GM12878 (cell line): Measurements from ENCODE around the gene MBNL1. TPM values are rescaled to one million over a fixed set of nuclear protein-coding genes. Genes with fewer than 3 reads are reported as not detected.

ENCODE experiments used
- ATAC-seq: fragments of 200-7000 bp; cut with Tn5 transposase; 3 replicates; pipeline ENCODE4 v1.9.1; 2020; ENCODE audit warnings: mild to moderate bottlenecking, moderate library complexity
- BruUV-seq: library from RNA; stranded (reverse); fragments of 400-500 nt; replicated peaks from 2 replicates; lab custom pipeline; 2021; lab: Mats Ljungman, UMichigan
- CTCF ChIA-PET: fragments of 300-600 bp; sonication (Branson Sonifier 250); formaldehyde crosslinking; extraction: SDS; loops from one replicate; lab custom pipeline; 2021; ENCODE audit warnings: inconsistent platforms; lab: Yijun Ruan, JAX
- POLR2A ChIA-PET: fragments of 350-600 bp; formaldehyde crosslinking; extraction: SDS; loops from one replicate; lab custom pipeline; 2021; ENCODE audit warnings: inconsistent platforms; lab: Charles Lee
- RAD21 ChIA-PET: fragments of 300-600 bp; sonication (Branson Sonifier 250); formaldehyde crosslinking; loops from one replicate; lab custom pipeline; 2023; ENCODE audit warnings: antibody characterized with exemption; ENCODE audit not compliant: unreplicated experiment; lab: Charles Lee
- SMC1A ChIA-PET: fragments of 300-600 bp; sonication (Branson Sonifier 250); formaldehyde crosslinking; loops from one replicate; lab custom pipeline; 2023; ENCODE audit not compliant: unreplicated experiment, uncharacterized antibody; lab: Charles Lee
- DNase-seq: peaks from one replicate; pipeline ENCODE4 v3.0.0-alpha.2; 2011; ENCODE audit warnings: low read depth, low spot score
- FAIRE-seq: peaks from 3 replicates; lab custom pipeline; 2011; peaks lifted over from hg19 to GRCh38; lab: Jason Lieb, UNC
- H2AFZ ChIP-seq: 2 replicates; pipeline ENCODE4 v1.6.0; 2011; ENCODE audit warnings: low read depth, low read length, control low read depth; ENCODE audit not compliant: control insufficient read depth
- H3K27ac ChIP-seq: 2 replicates; pipeline ENCODE4 v1.5.1; 2011; ENCODE audit warnings: control low read depth; ENCODE audit not compliant: control insufficient read depth, insufficient read depth
- H3K27me3 ChIP-seq, 2 experiments: replicated peaks in 1 of 2; 2 replicates each; pipeline versions ENCODE4 v1.6.0 to v1.6.1; 2011; ENCODE audit warnings: low read length in 1 of 2; ENCODE audit not compliant: control insufficient read depth in 2 of 2, insufficient read depth in 2 of 2
- H3K36me3 ChIP-seq, 2 experiments: 2 replicates each; pipeline ENCODE4 v1.5.1; 2011; ENCODE audit warnings: low read length in 1 of 2; ENCODE audit not compliant: control insufficient read depth in 2 of 2, insufficient read depth in 2 of 2
- H3K4me1 ChIP-seq: 2 replicates; pipeline ENCODE4 v1.6.1; 2011; ENCODE audit warnings: mild to moderate bottlenecking, low read length, moderate library complexity, mixed read lengths; ENCODE audit not compliant: control insufficient read depth, insufficient read depth
- H3K4me2 ChIP-seq: 2 replicates; pipeline ENCODE4 v1.6.0; 2011; ENCODE audit warnings: control low read depth; ENCODE audit not compliant: control insufficient read depth, insufficient read depth
- H3K4me3 ChIP-seq: fragments of 200-600 bp; sonication (generic); 2 replicates; pipeline ENCODE4 v1.5.1; 2016
- H3K79me2 ChIP-seq: 2 replicates; pipeline ENCODE4 v1.6.0; 2011; ENCODE audit warnings: low read length; ENCODE audit not compliant: control insufficient read depth, insufficient read depth
- H3K9ac ChIP-seq: 2 replicates; pipeline ENCODE4 v1.8.0; 2011; ENCODE audit warnings: low read length, control low read depth, mixed read lengths; ENCODE audit not compliant: control insufficient read depth, insufficient read depth
- H3K9me3 ChIP-seq: replicated peaks from 3 replicates; pipeline ENCODE4 v1.5.1; 2011; ENCODE audit warnings: mild to moderate bottlenecking, low read length; ENCODE audit not compliant: control insufficient read depth, insufficient read depth
- H4K20me1 ChIP-seq: 2 replicates; pipeline ENCODE4 v1.6.0; 2011; ENCODE audit not compliant: control insufficient read depth, insufficient read depth
- BMI1 ChIP-seq: fragments of 450-650 bp; IDR thresholded peaks from 2 replicates; pipeline ENCODE4 v1.6.1; 2016; ENCODE audit warnings: mild to moderate bottlenecking, moderate library complexity, borderline replicate concordance
- CBX3 ChIP-seq: fragments of 200-600 bp; sonication (generic); IDR thresholded peaks from 2 replicates; pipeline ENCODE4 v1.6.1; 2016; ENCODE audit warnings: low read depth, borderline replicate concordance
- CEBPB ChIP-seq, 2 experiments: fragments of 150-350 bp in 1 of 2; IDR thresholded peaks; 2 replicates each; pipeline ENCODE4 v1.6.1; 2012 to 2014; ENCODE audit warnings: low read depth in 2 of 2, low read length in 2 of 2, borderline replicate concordance in 1 of 2, inconsistent platforms in 1 of 2
- CREM ChIP-seq: IDR thresholded peaks from 2 replicates; pipeline ENCODE4 v1.6.1; 2014; ENCODE audit warnings: antibody characterized with exemption, low read depth
- E2F8 ChIP-seq: fragments of 450-650 bp; IDR thresholded peaks from 2 replicates; pipeline ENCODE4 v1.6.1; 2018; ENCODE audit warnings: mild to moderate bottlenecking, low read depth, moderate library complexity; ENCODE audit not compliant: partially characterized antibody
- ELK1 ChIP-seq: IDR thresholded peaks from 2 replicates; pipeline ENCODE4 v1.6.1; 2012; ENCODE audit warnings: low read depth, low read length, improper control_type of control experiment
- PBX3 ChIP-seq: IDR thresholded peaks from 2 replicates; pipeline ENCODE4 v1.6.1; 2011; ENCODE audit warnings: mild to moderate bottlenecking, low read depth, low read length, moderate library complexity; ENCODE audit not compliant: insufficient replicate concordance
- POU2F2 ChIP-seq: IDR thresholded peaks from 3 replicates; pipeline ENCODE4 v1.6.1; 2011; ENCODE audit warnings: low read depth, mild to moderate bottlenecking, low read length, borderline replicate concordance
- PRDM15 ChIP-seq: fragments of 450-650 bp; formaldehyde crosslinking; IDR thresholded peaks from 2 replicates; pipeline ENCODE4 v1.4.0; 2020; ENCODE audit warnings: mild to moderate bottlenecking, moderate library complexity
- SMC3 ChIP-seq: IDR thresholded peaks from 2 replicates; pipeline ENCODE4 v1.6.1; 2011; ENCODE audit warnings: low read length, improper control_type of control experiment, borderline replicate concordance
- TBL1XR1 ChIP-seq: IDR thresholded peaks from 2 replicates; pipeline ENCODE4 v1.6.1; 2012; ENCODE audit warnings: low read depth, low read length, improper control_type of control experiment
- WRNIP1 ChIP-seq: IDR thresholded peaks from 2 replicates; pipeline ENCODE4 v1.6.1; 2011; ENCODE audit warnings: low read depth, low read length, improper control_type of control experiment, borderline replicate concordance
- ZSCAN29 ChIP-seq: fragments of 450-650 bp; IDR thresholded peaks from 2 replicates; pipeline ENCODE4 v1.6.1; 2017; ENCODE audit warnings: mild to moderate bottlenecking, moderate library complexity
- WGBS: methylation state at CpG from one replicate; pipeline ENCODE4 v1.1.6; 2016; ENCODE audit warnings: low lambda C conversion rate; ENCODE audit not compliant: insufficient replicate concordance, insufficient coverage; ENCODE audit errors: missing lambda C conversion rate; 5-methylcytosine and 5-hydroxymethylcytosine counted together
- in situ Hi-C: fragments of 300-500 bp; cut with MboI; formaldehyde crosslinking; loops from 9 replicates; pipeline ENCODE4 v1.14.3; 2018; ENCODE audit warnings: mixed read lengths
- intact Hi-C: fragments of 100-400 bp; cut with micrococcal nuclease; formaldehyde crosslinking; loops from one replicate; pipeline ENCODE4 v1.14.2; 2022; ENCODE audit not compliant: unreplicated experiment
- polyA plus RNA-seq, 11 experiments: library from polyadenylated mRNA; depleted of rRNA in 4 of 11; unstranded in 6 of 11; stranded (reverse) in 5 of 11; fragments of >200 nt; fragmentation: Nextera tagmentation in 4 of 11; fragmentation: Illumina TruSeq in 1 of 11; extraction: Ambion mirVana in 4 of 11; extraction: Trizol in 1 of 11; gene quantifications; 1 replicate in 1 of 11; 2 replicates in 10 of 11; pipeline versions ENCODE4 v1.2.1 to v1.2.3, GENCODE V29; 2011 to 2016; ENCODE audit warnings: inconsistent platforms in 2 of 11, missing spikeins in 2 of 11, low read depth in 1 of 11
- total RNA-seq, 4 experiments: library from RNA; depleted of rRNA in 3 of 4; stranded (reverse); fragments of >200 nt in 3 of 4; fragmentation: Illumina TruSeq in 1 of 4; extraction: Trizol in 1 of 4; gene quantifications; 2 replicates each; pipeline versions ENCODE4 v1.2.1 to v1.2.3, GENCODE V29; 2013 to 2021

MBNL1 gene
- total and polyA plus RNA-seq, 10 of the 15 experiments (the other 5 are each of a cell fraction or from before 2014, with no cell fraction given), result 59.6 to 337 (median 143) TPM

GRCh38 chr3:152416808-152417580, 148.3 kb downstream of the MBNL1 start:
- Histone ChIP-seq H3K4me3 (no peak overlapping the region), H4K20me1 (no peaks in the 10 kb centered on the region), H3K4me1 (no peaks in the 10 kb centered on the region; the same call in 1 of the 2 replicates), H3K36me3 (peaks cover 14 to 33% of the 10 kb centered on the region in 2 experiments), H3K79me2 (peaks cover 17% of the 10 kb centered on the region)
- ATAC-seq (no peak), FAIRE-seq (no peak)
- POLR2A ChIA-PET, result interaction anchor here (1.4 kb wide), 1 partner anchor 15 kb away, joined by 5 read pairs; no protein-coding TSS in a partner anchor
- intact Hi-C loops, result no loop called here
- CTCF ChIA-PET, result interaction anchor here (1.1 to 1.2 kb wide), 2 partner anchors 10 to 13 kb away, joined by 3 to 4 read pairs; no protein-coding TSS in a partner anchor
- no peak for TF ChIP-seq CEBPB (IDR thresholded peaks at IDR 0.05; ENCODE audit: borderline replicate concordance in 1 of 2, low read depth in 2 of 2, low read length in 2 of 2)
- no peak for TF ChIP-seq POU2F2
- no peak for TF ChIP-seq ELK1
- no peak for TF ChIP-seq CBX3
- no peak for TF ChIP-seq SMC3
- no peak for TF ChIP-seq PBX3
- TF ChIP-seq E2F8, result no peak
- no peak for TF ChIP-seq CREM
- no peak for TF ChIP-seq PRDM15 (CRISPR knock-in tag)
- no peak for TF ChIP-seq TBL1XR1
- TF ChIP-seq ZSCAN29, result no peak
- TF ChIP-seq BMI1, result no peak
- TF ChIP-seq WRNIP1, result no peak
- TF ChIP-seq, all 136 proteins: peak for 0
- H2AFZ ChIP-seq, result no peak overlapping the region
- no peak overlapping the region for H3K9ac ChIP-seq
- no TSS peak for BruUV-seq
- no peak overlapping the region for H3K4me2 ChIP-seq
- RAD21 ChIA-PET, result no interaction called here
- no peak for DNase-seq
- SMC1A ChIA-PET, result interaction anchor here (1.5 kb wide), 2 partner anchors 23 to 60 kb away, joined by 4 read pairs; no protein-coding TSS in a partner anchor
- in situ Hi-C loops, result no loop called here
- no peak overlapping the region for H3K27ac ChIP-seq
- H3K27me3 ChIP-seq, result no peaks in the 10 kb centered on the region
- WGBS, result 91% methylated on average over 1 of the region's 1 CpG
- H3K9me3 ChIP-seq, result peaks cover 3% of the 10 kb centered on the region; the same call in 1 of the 3 replicates
